PC-3 (cell line): ENCODE results near the gene CPLX1.

ENCODE experiments used
- EZH2 ChIP-seq: fragments of 300-600 bp; sonication (generic); IDR thresholded peaks from one replicate; pipeline ENCODE4 v1.6.1; 2017; ENCODE audit warnings: antibody characterized with exemption, mild to moderate bottlenecking, low read length; ENCODE audit not compliant: unreplicated experiment
- TF ChIP-seq, protein P1 (sequence below): fragments of 300-600 bp; sonication (generic); conservative IDR thresholded peaks from 2 replicates; pipeline ENCODE4 v1.5.1; 2017; ENCODE audit warnings: antibody characterized with exemption, low read depth, mild to moderate bottlenecking, low read length

DNA sequence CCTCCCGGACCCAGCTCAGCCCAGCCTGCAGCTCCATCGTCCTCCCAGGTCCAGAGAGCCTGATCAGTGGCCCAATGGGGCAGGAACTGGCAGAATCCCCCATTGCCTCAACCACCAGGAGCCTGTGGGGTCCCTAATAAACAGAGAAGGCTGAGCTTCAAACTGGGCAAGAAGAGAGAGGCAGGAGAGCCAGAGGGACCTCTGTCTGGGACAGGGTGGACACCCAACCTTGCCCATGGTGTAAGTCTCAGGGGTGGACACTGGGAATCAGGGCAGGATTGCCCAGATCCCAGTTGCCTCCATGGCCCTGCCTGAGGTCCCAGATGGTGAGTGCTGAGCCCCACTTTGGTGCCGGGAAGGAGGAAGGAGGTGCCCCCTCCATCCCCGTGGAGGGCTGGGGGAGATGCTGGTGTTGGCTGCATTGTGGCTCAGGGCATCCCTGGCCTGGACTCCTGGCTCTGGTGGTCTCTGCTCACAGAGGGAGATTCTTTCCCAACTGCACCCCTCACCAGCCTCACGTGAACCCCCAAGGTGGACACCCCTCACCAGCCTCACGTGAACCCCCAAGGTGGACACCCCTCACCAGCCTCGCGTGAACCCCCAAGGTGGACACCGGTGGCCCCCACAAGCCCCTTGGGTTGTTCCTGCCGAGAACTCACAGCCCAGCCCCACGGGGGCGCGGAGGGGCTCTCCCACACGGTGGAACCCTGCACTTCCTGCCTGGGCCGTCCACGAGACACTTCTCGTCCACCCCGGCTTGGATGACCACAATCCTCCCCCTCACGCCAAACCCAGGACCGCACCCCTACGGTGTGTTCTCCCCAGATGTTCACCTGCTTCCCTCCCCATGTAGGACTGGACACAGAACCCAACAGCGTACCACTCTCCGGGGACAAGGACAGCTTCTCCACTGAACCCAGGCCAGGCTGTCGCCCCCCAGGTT is 5.4 kb downstream of the CPLX1 start:
- TF ChIP-seq EZH2, result no peak
- TF ChIP-seq, protein P1, sequence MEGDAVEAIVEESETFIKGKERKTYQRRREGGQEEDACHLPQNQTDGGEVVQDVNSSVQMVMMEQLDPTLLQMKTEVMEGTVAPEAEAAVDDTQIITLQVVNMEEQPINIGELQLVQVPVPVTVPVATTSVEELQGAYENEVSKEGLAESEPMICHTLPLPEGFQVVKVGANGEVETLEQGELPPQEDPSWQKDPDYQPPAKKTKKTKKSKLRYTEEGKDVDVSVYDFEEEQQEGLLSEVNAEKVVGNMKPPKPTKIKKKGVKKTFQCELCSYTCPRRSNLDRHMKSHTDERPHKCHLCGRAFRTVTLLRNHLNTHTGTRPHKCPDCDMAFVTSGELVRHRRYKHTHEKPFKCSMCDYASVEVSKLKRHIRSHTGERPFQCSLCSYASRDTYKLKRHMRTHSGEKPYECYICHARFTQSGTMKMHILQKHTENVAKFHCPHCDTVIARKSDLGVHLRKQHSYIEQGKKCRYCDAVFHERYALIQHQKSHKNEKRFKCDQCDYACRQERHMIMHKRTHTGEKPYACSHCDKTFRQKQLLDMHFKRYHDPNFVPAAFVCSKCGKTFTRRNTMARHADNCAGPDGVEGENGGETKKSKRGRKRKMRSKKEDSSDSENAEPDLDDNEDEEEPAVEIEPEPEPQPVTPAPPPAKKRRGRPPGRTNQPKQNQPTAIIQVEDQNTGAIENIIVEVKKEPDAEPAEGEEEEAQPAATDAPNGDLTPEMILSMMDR, result no peak
